Glomerular endothelial cell (primary cell): ENCODE results near the gene C10orf90. TPM values are rescaled to one million over a fixed set of nuclear protein-coding genes. Genes with fewer than 3 reads are reported as not detected.
A peak's percentile ranks its signal among the peaks of the same experiment; 100 is the strongest.

Experiments used
- DNase-seq: peaks from one replicate; pipeline ENCODE4 v3.0.0-alpha.2; 2011; ENCODE audit warnings: low read depth, low spot score; ENCODE audit errors: extremely low read depth
- total RNA-seq: library from RNA; depleted of rRNA; stranded (reverse); fragments of >200 nt; gene quantifications from 2 replicates; pipeline ENCODE4 v1.2.3, GENCODE V29; 2015

C10orf90 gene
- total RNA-seq, 1 donor from 2014 or later = not detected

DNA sequence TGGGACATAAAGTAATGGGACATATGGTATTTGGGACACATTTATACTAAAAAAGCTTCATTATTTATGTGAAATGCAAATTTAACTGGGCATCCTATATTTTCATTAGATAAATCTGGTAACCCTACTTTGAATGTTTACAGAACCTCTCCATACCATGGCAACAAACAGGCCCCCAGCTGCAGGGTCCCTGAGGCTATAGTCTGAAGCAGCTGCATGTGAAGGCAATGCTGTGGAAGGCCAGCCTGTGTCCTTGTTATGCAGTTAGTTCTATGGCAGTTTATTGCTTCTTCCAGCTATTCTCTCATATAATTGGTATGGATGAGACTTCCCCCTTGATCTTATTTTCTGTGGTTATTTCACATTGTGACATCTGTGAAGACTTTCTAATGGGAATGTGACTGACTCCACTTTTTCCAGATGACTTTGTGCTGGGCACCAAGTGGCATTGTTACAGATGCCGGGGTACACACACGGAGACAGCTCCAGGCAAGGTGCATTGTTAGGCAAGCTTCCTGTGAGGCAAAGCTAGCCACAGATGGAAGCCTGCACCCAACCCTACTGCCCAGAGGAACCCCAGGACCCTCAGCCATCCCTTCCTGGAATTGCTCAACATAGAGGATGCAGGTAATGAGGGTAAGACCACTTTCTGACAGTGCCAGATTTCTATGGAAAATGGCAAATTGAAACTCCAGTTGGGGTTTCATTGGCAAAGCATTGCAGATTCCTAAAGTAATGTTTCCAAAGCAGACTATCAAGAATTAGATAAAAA is 232.7 kb downstream of the C10orf90 start:
- no peak for DNase-seq

DNA sequence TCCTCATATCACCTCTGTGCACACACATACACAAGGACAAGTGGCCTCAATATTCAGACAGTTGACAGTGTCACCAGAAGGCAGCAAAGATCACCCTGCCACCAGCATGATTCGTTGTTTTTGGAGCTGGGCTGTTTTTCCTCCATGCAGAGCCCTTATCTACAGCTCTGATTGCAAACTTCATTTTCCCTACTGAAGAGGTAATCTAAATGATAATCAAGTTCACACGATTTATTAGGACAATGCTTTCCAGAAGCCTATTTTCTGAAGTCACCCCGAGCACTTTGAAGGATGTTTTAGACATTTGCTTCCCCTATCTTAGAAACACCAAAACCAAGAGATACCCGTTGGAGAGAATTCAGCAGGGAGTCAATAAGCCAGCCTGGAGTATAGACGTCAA is 236.3 kb downstream of the C10orf90 start:
- no peak for DNase-seq

- DNase-seq = no peak
Observed at GRCh38 chr10:126433351-126433750, 237.1 kb downstream of the C10orf90 start.

DNA sequence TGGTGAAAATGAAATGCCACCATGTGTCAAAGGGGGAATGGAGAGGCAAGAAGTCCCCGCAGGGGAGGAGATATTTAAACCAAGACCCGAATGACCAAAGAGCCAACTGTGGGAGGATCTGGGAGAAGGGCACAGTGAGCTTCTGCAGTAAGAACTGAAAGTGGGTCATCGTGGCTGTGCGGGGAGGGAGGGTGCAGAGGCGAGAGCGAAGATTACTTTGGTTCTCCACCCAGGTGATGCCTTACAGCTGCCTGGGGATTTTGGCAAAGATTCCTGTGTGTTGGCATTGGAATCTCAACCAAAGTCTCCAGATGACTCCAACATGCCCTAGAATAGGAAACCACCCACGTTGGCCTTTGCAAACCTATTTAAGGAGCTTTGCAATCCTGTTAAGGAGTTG is 238.0 kb downstream of the C10orf90 start:
- no peak for DNase-seq

DNA sequence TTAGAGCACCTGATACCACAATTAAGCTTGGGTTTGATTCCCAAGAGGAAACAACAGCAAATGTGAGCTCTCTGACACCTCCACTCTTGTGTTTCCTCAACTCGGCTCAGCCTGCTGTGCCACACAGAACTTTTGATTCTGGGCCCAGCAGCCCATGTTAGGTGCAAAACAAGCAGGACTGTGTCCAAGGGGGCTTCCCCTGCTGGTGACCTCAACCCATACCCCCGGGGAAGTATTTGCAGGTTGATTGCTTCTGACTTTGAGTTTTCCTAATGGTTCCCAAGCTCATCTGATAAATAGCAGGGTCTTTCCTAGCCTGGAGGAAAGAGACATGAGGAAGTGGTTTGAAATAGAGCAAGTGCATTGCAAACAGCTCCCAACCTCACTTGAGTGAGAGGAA is 238.7 kb downstream of the C10orf90 start:
- no peak for DNase-seq

DNA sequence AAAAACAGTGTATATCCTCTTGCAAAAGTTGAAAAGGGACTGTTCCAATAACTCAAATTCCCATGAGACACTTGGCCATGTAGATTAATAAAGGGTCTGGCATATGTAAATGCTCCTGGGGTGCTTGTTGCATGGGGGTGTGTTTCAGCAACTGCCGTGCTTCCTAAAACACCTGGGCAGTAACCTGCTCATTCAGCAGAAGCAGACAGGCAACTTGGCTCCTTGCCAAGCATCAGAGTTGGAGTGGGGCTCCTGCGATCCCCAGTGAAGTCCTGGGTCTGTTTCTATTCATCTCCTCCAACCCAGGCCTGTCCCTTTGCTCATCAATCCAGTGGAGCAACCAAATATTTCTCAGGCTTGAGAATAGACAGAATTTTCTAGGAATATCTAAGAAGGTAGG is 240.0 kb downstream of the C10orf90 start:
- DNase-seq = no peak

DNA sequence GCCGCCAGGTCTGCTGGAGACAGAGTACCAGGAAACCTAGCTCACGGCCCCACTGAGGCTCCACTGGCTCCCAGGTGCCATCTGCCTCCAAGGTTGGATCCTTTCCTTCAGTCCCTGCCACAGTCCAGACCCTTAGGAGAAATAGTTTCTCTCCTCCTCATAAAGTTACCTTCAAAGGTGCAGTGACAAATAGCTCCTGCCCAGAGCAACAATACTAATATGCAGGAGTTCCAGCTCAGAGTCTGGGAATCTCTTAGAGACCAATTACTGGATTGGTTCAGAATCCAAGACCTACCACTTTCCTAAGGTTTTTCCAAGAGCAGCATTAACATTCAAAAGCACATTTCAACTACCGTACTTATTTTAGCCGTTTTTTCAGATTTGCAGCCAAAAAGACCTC is 241.2 kb downstream of the C10orf90 start:
- DNase-seq = no peak

GRCh38 chr10:126425489-126426065 is 244.9 kb downstream of the C10orf90 start:
- no peak for DNase-seq

DNA sequence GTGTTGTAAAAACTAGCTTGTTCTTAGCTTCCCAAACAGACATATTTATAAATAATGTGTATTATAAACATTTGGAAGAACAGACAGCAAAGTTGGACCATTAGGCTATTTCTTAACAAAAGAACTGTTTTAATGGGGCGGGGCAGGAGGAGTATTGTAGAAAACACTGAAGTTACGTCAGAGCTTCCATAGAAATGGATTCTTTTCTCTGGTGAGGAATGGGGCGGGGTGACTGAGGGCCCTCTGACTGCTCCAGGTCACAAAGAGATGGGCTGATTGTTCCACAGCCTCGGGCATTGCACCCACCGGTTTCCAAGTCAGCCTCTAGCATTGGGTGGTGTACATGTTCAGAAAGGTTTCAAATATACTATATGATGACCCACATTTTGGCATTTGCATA is 245.5 kb downstream of the C10orf90 start:
- DNase-seq = no peak

DNA sequence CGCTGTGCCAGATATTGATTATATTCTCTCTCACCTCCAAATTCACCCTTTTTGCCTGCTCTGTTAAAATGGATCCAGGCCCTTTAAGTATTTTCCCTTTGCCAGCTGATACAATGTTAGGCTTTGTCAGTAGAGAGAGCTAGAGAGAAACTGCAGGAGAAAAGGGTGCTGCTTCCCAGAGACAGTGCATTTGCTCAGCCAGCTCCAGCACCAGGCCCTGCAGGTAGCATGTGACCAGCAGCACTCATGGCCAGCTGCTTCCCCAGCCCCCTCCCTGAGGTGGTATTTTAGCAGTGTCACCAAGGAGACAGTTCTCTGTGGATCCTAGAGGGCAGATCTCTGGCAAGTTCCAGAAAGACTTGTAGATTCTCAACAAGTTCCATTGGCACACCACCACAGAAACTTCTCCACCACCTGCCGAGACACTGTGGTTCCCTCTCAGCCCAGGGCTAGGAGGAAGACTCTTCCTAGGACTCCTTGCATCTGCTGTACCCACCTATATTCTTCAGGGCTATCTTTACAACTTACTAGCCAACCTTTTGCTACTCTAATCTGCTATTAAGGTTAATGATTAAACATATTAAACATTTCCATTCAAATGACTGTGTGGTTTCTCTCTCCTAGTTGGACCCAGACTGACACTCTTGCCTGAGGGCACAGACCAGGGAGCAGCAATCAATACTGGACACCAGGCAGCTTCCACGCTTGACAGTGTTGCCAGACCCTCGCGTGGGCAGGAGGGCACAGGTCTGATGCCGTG is 246.6 kb downstream of the C10orf90 start:
- no peak for DNase-seq

DNA sequence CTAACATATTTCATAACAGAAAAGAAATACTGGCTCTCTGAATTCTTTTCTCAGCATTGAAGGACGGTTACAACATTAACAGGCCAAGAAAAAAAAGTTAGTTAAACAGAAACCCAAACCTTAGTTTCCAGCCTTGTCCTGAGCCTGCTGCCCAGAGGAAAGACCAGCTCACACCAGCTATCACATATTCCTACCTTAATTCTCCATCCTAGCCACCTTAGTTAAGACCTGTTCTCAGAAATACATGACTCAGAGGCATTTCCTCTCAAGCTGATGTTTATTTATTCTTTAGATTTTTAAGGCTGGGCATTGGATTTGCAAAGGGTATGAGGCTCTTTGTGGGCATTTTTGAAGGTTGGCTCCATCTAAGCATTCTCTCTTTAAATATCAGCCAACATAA is 247.9 kb downstream of the C10orf90 start:
- DNase-seq = no peak

DNA sequence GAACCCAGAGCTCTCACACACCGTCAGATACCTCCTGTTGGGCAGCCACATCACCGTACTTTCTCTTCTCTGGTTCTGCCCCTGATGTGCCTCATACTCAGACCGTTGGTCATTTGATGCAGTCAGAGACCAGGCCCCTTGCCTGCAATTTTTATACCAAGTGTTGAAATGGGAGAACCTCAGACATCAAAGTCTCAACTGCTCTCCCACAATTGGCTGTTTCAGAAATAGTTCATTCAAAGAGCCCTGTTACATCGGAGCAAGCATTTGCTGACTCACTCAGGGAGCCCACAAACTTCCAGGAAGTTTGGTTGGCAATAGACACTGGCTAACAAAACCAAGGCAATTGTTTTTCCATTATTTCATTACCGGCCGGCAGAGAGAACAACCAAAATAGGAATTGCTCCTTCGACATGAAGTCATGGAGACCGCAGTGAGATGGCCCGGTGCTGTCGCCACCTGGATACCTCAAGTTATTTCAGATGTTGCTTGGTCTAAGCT is 248.7 kb downstream of the C10orf90 start:
- peak; percentile 25 for DNase-seq

GRCh38 chr10:126420567-126421300 is 249.8 kb downstream of the C10orf90 start:
- DNase-seq = no peak

- DNase-seq = no peak
Observed at GRCh38 chr10:126417220-126417825, 253.2 kb downstream of the C10orf90 start.

- no peak for DNase-seq
Observed at GRCh38 chr10:126409821-126410220, 260.7 kb downstream of the C10orf90 start.

DNA sequence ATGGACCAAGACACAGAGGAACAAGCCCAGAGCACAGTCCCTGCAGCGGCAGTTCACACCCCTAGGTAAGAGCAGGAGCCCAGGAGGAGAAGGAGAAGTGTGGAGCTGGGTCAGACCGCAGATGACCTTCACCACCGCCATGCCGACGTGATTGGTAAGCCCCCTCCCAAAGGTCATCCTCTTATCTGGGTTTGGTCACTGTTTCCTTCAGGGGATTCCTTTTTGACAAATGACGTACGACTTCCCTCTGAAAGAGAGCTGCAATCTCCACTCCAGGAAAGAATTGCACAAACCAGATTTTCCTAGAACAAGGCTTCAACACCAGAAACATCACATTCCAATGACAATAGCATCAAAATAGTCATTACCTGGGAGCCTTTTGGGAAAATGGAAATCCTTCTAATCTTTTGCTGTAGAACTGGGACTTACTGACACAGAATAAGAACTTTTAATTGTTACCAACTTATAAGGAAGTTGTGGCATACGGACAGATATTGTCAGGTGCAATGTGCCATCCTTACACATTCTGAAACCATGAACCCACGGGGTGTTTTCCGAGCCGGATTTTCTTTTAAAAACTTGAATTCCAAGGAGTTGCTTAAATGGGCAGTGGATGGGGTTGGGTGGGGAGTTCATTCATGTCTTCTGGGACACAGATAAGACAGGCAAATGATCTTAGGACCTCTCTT is 261.4 kb downstream of the C10orf90 start:
- DNase-seq = no peak

DNA sequence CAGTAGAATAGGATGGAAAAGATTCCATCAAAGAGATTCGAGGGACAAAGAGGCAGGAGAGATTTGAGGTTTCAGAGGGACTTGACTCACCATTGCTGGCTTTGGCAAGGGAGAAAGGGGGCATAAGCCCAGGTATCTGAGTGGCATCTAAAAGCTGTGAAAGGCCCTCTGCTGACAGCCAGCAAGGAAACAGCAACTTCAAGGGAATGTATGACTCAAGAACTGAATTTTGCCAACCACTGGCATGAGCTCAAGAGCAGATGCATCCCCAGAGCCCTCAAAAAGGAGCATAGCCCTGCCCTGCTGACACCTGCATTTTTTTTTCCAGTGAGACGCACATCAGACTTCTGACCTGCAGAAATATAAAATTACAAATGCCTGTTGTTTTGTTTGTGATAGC is 262.7 kb downstream of the C10orf90 start:
- no peak for DNase-seq

DNA sequence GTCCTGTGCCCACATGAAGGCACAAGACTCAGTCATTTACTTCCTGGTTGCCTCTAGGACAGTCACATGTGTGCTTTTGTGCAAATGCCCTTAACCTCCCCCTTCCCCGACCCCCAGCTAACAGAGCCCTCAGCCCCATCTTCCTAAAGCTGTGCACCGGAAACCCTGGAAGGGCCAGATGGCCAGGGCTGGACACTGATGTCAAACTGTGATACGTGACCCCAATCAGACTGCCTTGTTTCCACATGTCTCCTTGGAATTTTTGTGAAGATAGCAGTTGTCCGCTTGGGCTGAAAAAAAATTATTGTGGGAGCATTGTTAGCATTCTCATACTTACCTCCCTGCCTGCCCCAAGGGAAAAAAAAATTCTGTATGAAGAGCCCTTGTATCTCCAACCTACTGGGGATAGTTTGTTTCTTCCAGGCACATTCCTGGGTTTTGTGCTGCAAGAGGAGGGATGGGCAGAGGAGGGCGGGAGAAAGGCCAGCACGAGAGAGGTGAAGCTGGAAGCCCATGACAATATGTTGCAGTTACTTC is 265.2 kb downstream of the C10orf90 start:
- no peak for DNase-seq
